DND-41 (cell line): ENCODE data around the gene PARD6G.
A peak's percentile ranks its signal among the peaks of the same experiment; 100 is the strongest.

Experiments
- ATAC-seq: fragments of 200-7000 bp; cut with Tn5 transposase; 3 replicates; pipeline ENCODE4 v1.9.1; 2021; ENCODE audit warnings: low read depth; ENCODE audit not compliant: insufficient read depth
- DNase-seq: peaks from one replicate; pipeline ENCODE4 v3.0.0-alpha.2; 2020
- H2AFZ ChIP-seq: 2 replicates; pipeline ENCODE4 v1.6.0; 2012; ENCODE audit warnings: low read depth, low read length
- H3K27ac ChIP-seq: 2 replicates; pipeline ENCODE4 v1.5.1; 2012; ENCODE audit warnings: low read length, inconsistent platforms
- H3K27me3 ChIP-seq: fragments of 200-600 bp; sonication (generic); 2 replicates; pipeline ENCODE4 v1.6.0; 2012; ENCODE audit warnings: low read length, mild to moderate bottlenecking, inconsistent platforms; ENCODE audit not compliant: insufficient read depth, poor library complexity
- H3K36me3 ChIP-seq: 2 replicates; pipeline ENCODE4 v1.5.1; 2012; ENCODE audit warnings: low read length, inconsistent platforms; ENCODE audit not compliant: insufficient read depth
- H3K4me1 ChIP-seq: 2 replicates; pipeline ENCODE4 v1.5.1; 2012; ENCODE audit warnings: mild to moderate bottlenecking, low read length; ENCODE audit not compliant: insufficient read depth
- H3K4me2 ChIP-seq: 2 replicates; pipeline ENCODE4 v1.6.0; 2012; ENCODE audit warnings: mild to moderate bottlenecking, moderate library complexity, low read length, inconsistent platforms; ENCODE audit not compliant: insufficient read depth
- H3K4me3 ChIP-seq, 2 experiments: fragments of 200-600 bp in 1 of 2; shearing (Covaris generic) in 1 of 2; 2 replicates each; pipeline ENCODE4 v1.5.1; 2012 to 2016; ENCODE audit warnings: inconsistent platforms in 2 of 2, low read length in 2 of 2, mild to moderate bottlenecking in 2 of 2, low read depth in 1 of 2, moderate library complexity in 1 of 2
- H3K79me2 ChIP-seq: 2 replicates; pipeline ENCODE4 v1.6.0; 2012; ENCODE audit warnings: low read length, inconsistent platforms; ENCODE audit not compliant: insufficient read depth
- H3K9ac ChIP-seq: 2 replicates; pipeline ENCODE4 v1.6.0; 2012; ENCODE audit warnings: low read depth, mild to moderate bottlenecking, inconsistent platforms, low read length, moderate library complexity
- H3K9me3 ChIP-seq: 2 replicates; pipeline ENCODE4 v1.5.1; 2012; ENCODE audit warnings: low read length, moderate library complexity, mild to moderate bottlenecking, inconsistent platforms; ENCODE audit not compliant: insufficient read depth, severe bottlenecking
- H4K20me1 ChIP-seq: 2 replicates; pipeline ENCODE4 v1.6.0; 2012; ENCODE audit warnings: low read length; ENCODE audit not compliant: insufficient read depth
- EZH2 ChIP-seq: IDR thresholded peaks from 3 replicates; pipeline ENCODE4 v1.6.1; 2012; ENCODE audit warnings: borderline replicate concordance, low read depth, mild to moderate bottlenecking, moderate library complexity, low read length, inconsistent platforms; ENCODE audit not compliant: severe bottlenecking
- TF ChIP-seq, protein P1 (sequence below): IDR thresholded peaks from 2 replicates; pipeline ENCODE4 v1.5.1; 2012; ENCODE audit warnings: borderline replicate concordance, low read length, moderate library complexity, mild to moderate bottlenecking; ENCODE audit not compliant: poor library complexity, severe bottlenecking; ENCODE audit errors: extremely low read depth

The PARD6G gene

DNA sequence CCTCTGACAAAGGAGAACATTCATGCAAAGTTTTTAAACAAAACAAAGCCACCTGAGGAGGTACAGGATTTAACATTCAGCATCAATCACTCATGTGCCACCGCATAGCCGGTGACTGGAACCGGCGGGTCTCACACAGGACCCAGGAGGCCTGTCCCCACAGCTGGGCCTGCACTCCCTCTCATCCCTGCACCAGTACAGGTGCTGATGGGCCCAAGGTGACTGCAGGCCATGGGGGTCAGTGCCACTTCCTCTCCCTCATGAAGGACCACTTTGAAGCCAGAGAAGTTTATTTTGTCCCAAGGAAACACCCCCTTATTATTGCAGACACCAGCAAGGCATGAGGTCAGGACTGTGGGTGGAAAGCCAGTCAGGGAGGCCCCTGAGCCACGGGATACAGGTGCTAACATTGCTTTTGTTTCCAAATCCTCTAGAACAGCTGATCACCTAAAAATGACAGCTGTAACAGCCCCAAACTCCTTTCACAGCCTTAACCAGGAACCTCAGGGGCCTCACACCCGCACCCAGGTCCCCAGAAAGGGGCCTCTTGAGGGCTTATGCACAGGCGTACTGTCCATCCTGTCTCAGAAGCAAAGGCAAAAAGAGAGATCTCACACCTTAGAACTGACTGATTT is 14.0 kb downstream of the PARD6G start:
- no peaks in the 10 kb centered on the region for H3K9me3 ChIP-seq
- H3K4me1 ChIP-seq = no peaks in the 10 kb centered on the region
- no peak overlapping the region for H3K4me3 ChIP-seq
- H3K27ac ChIP-seq = no peak overlapping the region
- no peak overlapping the region for H2AFZ ChIP-seq
- ATAC-seq = 0 out of 3 replicates have a peak, but pooled peaks have one; percentile 22
- no peaks in the 10 kb centered on the region for H3K27me3 ChIP-seq
- no peak overlapping the region for H3K4me2 ChIP-seq
- TF ChIP-seq, protein P1, sequence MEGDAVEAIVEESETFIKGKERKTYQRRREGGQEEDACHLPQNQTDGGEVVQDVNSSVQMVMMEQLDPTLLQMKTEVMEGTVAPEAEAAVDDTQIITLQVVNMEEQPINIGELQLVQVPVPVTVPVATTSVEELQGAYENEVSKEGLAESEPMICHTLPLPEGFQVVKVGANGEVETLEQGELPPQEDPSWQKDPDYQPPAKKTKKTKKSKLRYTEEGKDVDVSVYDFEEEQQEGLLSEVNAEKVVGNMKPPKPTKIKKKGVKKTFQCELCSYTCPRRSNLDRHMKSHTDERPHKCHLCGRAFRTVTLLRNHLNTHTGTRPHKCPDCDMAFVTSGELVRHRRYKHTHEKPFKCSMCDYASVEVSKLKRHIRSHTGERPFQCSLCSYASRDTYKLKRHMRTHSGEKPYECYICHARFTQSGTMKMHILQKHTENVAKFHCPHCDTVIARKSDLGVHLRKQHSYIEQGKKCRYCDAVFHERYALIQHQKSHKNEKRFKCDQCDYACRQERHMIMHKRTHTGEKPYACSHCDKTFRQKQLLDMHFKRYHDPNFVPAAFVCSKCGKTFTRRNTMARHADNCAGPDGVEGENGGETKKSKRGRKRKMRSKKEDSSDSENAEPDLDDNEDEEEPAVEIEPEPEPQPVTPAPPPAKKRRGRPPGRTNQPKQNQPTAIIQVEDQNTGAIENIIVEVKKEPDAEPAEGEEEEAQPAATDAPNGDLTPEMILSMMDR = no peak
- TF ChIP-seq EZH2 = no peak
- no peaks in the 10 kb centered on the region for H3K36me3 ChIP-seq
- H3K9ac ChIP-seq = no peak overlapping the region
- no peak for DNase-seq
- no peaks in the 10 kb centered on the region for H3K79me2 ChIP-seq
- no peaks in the 10 kb centered on the region for H4K20me1 ChIP-seq

DNA sequence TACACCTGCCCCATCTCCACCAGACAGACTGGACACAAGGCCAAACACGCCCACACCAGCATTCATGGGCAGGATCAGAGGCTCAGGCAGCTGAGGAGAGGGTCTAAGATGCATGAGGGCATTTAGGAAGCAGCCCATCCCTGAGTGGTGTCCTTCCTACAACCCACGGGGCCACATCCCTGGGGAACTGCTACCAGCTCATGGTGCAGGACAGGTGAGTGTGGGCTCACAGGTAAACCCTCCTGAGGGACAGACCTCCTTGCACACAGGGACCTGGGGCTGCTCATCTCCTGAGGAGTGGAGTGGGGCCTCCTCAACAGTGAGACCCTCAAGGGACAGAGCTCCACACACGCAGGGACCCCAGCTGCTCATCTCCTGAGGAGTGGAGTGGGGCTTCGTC is 14.6 kb downstream of the PARD6G start:
- H3K9ac ChIP-seq = no peak overlapping the region
- H3K36me3 ChIP-seq = no peaks in the 10 kb centered on the region
- H3K79me2 ChIP-seq = no peaks in the 10 kb centered on the region
- H3K27ac ChIP-seq = no peak overlapping the region
- DNase-seq (no peak), ATAC-seq (no peak)
- no peaks in the 10 kb centered on the region for H4K20me1 ChIP-seq
- no peaks in the 10 kb centered on the region for H3K4me1 ChIP-seq
- TF ChIP-seq, protein P1 = no peak
- TF ChIP-seq EZH2 = no peak
- H2AFZ ChIP-seq = no peak overlapping the region
- H3K27me3 ChIP-seq = no peaks in the 10 kb centered on the region
- no peak overlapping the region for H3K4me3 ChIP-seq
- no peaks in the 10 kb centered on the region for H3K9me3 ChIP-seq
- no peak overlapping the region for H3K4me2 ChIP-seq

DNA sequence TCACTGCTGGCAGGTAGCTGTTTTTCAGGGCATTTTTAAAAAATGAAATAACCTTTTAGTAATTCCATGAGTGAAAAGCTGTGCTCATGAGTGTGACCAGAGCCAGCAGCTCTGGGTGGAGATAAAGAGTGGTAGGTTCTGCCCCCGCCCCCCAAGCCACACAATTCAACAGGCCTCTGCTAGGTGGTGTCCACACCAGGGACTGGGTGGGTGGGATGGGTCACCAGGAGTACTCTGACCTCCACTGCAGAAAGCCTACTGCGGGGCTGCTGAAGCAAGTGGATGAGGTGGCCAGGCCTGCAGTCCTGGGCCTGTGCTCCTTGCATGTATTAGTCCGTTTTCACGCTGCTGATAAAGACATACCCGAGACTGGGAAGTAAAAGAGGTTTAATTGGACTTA is 15.3 kb downstream of the PARD6G start:
- Histone ChIP-seq H3K27ac (no peak overlapping the region), H3K79me2 (no peaks in the 10 kb centered on the region), H3K9ac (no peak overlapping the region), H3K9me3 (no peaks in the 10 kb centered on the region), H3K27me3 (no peaks in the 10 kb centered on the region), H4K20me1 (no peaks in the 10 kb centered on the region), H3K4me3 (no peak overlapping the region), H3K36me3 (no peaks in the 10 kb centered on the region), H3K4me1 (no peaks in the 10 kb centered on the region), H3K4me2 (no peak overlapping the region), H2AFZ (no peak overlapping the region)
- TF ChIP-seq EZH2 = no peak
- ATAC-seq (no peak), DNase-seq (no peak)

DNA sequence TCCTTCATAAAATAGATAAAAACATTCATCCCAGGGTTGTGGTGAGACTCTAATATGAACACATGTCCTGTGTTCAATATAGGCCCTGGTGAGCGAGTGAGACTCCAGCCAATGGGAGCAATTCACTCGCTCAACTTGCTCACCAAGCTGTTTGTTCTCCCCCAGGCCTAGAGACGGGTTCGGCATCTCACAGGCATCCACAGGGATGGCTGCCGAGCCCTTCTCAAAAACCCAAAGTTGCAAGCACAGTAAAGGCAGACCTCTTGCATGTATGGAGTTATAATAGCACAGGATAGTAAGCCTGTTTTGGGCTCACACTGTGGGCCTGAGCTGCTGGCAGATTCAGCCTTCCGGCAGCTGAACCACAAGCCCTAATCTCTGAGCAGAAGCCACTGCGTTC is 15.7 kb downstream of the PARD6G start:
- Histone ChIP-seq H3K4me3 (no peak overlapping the region), H2AFZ (no peak overlapping the region), H3K9me3 (no peaks in the 10 kb centered on the region), H3K27me3 (no peaks in the 10 kb centered on the region), H3K4me2 (no peak overlapping the region), H3K27ac (no peak overlapping the region), H3K4me1 (no peaks in the 10 kb centered on the region), H3K79me2 (no peaks in the 10 kb centered on the region), H4K20me1 (no peaks in the 10 kb centered on the region), H3K36me3 (no peaks in the 10 kb centered on the region), H3K9ac (no peak overlapping the region)
- TF ChIP-seq, protein P1 = no peak
- TF ChIP-seq EZH2 = no peak
- DNase-seq (no peak), ATAC-seq (no peak)
